ENCODE data around the gene TRAPPC5. TPM values are rescaled to one million over a fixed set of nuclear protein-coding genes. Genes with fewer than 3 reads are reported as not detected.
A peak's percentile ranks its signal among the peaks of the same experiment; 100 is the strongest.

TRAPPC5 gene
- total RNA-seq, 1 donor from 2014 or later, result 72.2 TPM

DNA sequence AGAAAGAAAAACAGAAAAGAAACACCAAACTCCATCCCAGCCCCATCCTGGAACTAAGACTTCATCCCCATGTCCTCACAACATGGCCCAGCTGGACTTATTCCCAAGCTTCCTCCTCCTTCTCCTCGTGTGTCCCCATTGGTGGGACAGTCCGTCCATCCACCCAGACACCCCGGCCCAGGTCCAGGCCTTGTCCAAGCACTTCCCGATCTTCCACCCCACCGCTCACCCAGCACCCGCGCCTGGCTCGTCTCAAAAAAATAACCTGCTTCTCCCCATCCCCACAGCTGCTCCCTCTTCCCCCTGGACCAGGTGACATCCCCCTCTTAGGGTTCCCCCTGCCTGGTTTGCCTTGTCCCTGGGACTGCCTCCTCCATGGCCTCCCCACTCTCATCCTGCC, 22.7 kb downstream of the TRAPPC5 start:
- Mint-ChIP-seq H3K4me3 (no peak overlapping the region), H3K36me3 (ENCODE audit: low read depth) (no peaks in the 10 kb centered on the region), H3K4me1 (ENCODE audit: low read depth) (peaks cover 27% of the 10 kb centered on the region), H3K9me3 (no peaks in the 10 kb centered on the region), H3K27ac (no peak overlapping the region), H3K27me3 (ENCODE audit: insufficient read depth) (peaks cover 33% of the 10 kb centered on the region)
- DNase-seq (ENCODE audit: low spot score), result no peak
- intact Hi-C loops (cut with micrococcal nuclease), result no loop called here

DNA sequence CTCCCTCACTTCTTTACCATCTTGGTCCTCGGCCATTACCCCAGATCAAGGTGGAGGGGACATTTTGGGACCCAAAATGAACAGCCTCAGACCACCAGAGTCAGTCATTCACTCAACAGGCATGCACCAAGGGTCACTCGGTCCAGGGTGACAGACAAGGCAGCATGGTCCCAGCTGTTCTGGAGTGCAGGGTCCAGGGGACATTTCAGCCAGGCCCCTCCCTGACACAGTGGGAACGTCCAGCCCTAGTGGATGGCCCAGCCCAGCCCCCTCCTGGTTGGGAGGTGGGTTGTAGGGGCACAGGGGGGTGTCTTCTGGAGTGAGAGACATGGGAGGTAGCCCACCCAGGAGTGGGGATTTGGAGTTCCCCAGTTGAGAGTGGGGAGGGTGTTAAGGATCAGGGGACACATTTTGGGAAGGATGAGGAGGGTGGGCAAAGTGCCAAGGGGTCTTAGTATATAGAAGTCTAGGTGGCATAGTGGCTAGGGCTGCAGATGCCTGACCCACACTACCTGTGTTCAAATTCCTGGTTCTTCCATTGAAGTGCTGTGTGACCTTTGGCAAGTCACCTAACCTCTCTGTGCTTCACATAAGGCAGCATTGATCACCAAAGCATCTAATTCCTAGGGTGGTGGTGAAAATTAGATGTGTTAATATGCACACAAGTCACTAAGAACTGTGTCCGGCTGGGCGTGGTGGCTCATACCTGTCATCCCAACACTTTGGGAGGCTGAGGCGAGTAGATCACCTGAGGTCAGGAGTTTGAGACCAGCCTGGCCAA, 23.8 kb downstream of the TRAPPC5 start:
- Mint-ChIP-seq H3K36me3 (ENCODE audit: low read depth) (no peaks in the 10 kb centered on the region), H3K4me1 (ENCODE audit: low read depth) (peaks cover 21% of the 10 kb centered on the region), H3K27me3 (ENCODE audit: insufficient read depth) (peaks cover 28% of the 10 kb centered on the region), H3K4me3 (no peak overlapping the region), H3K9me3 (no peaks in the 10 kb centered on the region), H3K27ac (no peak overlapping the region)
- intact Hi-C loops (cut with micrococcal nuclease), result loop anchor here (1.0 kb wide), 1 partner anchor 68 kb away; no protein-coding TSS in a partner anchor
- DNase-seq (ENCODE audit: low spot score), result no peak

GRCh38 chr19:7705387-7706187, 25.0 kb downstream of the TRAPPC5 start:
- Mint-ChIP-seq H3K4me3 (peak overlapping the region; percentile 53), H3K9me3 (no peaks in the 10 kb centered on the region), H3K27ac (peak overlapping the region; percentile 64), H3K27me3 (ENCODE audit: insufficient read depth) (peaks cover 24% of the 10 kb centered on the region), H3K4me1 (ENCODE audit: low read depth) (peaks cover 18% of the 10 kb centered on the region), H3K36me3 (ENCODE audit: low read depth) (no peaks in the 10 kb centered on the region)
- intact Hi-C loops (cut with micrococcal nuclease), result loop anchor here (1.0 kb wide), 1 partner anchor 67 kb away; no protein-coding TSS in a partner anchor
- DNase-seq (ENCODE audit: low spot score), result peak; percentile 53

DNA sequence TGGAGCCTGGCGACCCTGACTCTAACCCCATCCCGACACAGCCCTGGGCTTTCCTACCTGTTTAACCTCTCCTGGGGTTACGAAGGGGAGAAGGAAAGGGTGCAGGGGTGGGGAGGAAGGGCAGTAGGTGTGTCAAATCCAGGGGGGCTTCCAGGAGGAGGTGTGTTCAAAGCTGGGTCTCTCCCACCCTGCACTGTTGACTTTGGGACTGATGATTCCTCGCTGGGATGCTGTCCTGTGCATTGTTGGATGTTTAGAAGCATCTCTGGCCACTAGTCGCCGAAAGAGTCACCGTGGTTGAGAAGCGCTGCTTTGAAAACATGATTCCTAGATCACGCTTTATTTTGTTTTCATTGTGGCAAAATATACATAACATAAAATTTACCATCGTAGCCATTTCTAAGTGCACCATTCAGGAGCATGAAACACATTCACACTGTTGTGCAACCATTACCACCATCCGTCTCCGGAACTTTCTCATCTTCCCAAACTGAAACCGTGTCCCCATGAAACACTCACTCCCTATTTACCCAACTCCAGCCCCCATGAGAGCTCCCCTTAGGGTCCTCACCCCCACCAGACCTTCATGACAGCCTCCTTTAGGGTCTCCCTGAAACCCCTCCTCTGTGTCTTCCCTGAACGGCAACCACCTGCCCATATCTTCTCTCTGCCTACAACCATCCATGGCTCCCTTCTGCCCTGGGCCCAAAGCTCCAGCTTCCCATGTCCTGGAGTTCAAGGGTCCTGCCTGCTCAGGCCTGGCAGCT, 25.7 kb downstream of the TRAPPC5 start:
- no peaks in the 10 kb centered on the region for H3K36me3 Mint-ChIP-seq (ENCODE audit: low read depth)
- peak overlapping the region; percentile 53 for H3K4me3 Mint-ChIP-seq
- no peaks in the 10 kb centered on the region for H3K9me3 Mint-ChIP-seq
- peaks cover 18% of the 10 kb centered on the region for H3K4me1 Mint-ChIP-seq (ENCODE audit: low read depth)
- peaks cover 24% of the 10 kb centered on the region for H3K27me3 Mint-ChIP-seq (ENCODE audit: insufficient read depth)
- no peak for DNase-seq (ENCODE audit: low spot score)
- intact Hi-C loops (cut with micrococcal nuclease), result no loop called here
- H3K27ac Mint-ChIP-seq, result no peak overlapping the region

DNA sequence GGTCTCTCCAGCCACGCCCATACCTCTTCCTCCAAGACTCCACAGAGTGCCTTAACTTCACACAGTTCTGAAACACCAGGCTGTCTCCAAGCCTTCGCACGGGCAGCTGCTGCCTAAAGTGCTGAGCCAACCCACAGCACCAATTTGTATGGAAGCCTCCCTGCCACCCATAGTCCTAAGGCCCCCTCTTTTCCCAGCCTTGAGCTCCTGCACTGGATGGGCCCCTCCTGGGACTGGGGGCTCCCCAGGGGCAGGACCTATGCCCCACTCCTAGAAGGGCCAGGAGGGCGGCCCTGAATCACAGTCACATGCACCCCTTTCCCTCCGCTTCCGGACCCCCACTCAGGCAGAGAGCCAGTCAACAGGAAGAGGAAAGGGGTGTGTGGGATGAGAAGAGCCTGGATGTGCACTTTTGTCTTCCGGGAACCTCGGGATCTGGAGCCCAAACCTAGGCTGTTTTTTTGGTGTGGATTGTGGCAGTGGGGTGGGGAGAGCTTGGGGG, 26.4 kb downstream of the TRAPPC5 start:
- H3K4me3 Mint-ChIP-seq, result peak overlapping the region; percentile 20
- H3K9me3 Mint-ChIP-seq, result no peaks in the 10 kb centered on the region
- H3K27ac Mint-ChIP-seq, result no peak overlapping the region
- intact Hi-C loops (cut with micrococcal nuclease), result no loop called here
- DNase-seq (ENCODE audit: low spot score), result no peak
- no peaks in the 10 kb centered on the region for H3K36me3 Mint-ChIP-seq (ENCODE audit: low read depth)
- H3K27me3 Mint-ChIP-seq (ENCODE audit: insufficient read depth), result peaks cover 24% of the 10 kb centered on the region
- H3K4me1 Mint-ChIP-seq (ENCODE audit: low read depth), result peaks cover 18% of the 10 kb centered on the region

DNA sequence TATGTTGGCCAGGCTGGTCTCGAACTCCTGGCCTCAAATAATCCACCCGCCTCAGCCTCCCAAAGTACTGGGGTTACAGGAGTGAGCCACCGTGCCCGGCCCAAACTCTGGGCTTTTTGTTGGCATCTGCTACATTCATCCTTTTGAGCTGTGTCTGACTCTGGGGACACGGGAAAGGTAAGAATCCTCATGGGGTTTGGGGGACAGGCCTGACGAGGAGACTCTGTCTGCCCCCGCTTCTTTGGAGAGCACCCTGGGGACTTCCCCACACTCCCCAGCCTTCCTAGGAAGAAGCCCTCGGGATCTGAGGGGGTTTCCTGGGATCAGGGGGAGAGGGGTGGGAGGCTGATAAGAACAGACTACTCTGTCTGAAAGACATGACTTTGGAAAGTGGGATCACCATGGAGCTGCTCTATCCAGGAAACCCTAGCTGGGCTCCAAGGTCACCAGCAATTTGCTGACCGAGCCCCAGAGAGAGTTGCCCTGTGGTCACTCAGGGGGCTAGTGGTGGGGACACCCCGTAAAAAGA, 29.4 kb downstream of the TRAPPC5 start:
- Mint-ChIP-seq H3K4me3 (no peak overlapping the region), H3K36me3 (ENCODE audit: low read depth) (no peaks in the 10 kb centered on the region), H3K4me1 (ENCODE audit: low read depth) (peaks cover 18% of the 10 kb centered on the region), H3K9me3 (no peaks in the 10 kb centered on the region), H3K27ac (no peak overlapping the region), H3K27me3 (ENCODE audit: insufficient read depth) (peaks cover 8% of the 10 kb centered on the region)
- DNase-seq (ENCODE audit: low spot score), result no peak
- intact Hi-C loops (cut with micrococcal nuclease), result no loop called here

- Mint-ChIP-seq H3K4me3 (no peak overlapping the region), H3K27ac (no peak overlapping the region), H3K9me3 (no peaks in the 10 kb centered on the region), H3K36me3 (ENCODE audit: low read depth) (no peaks in the 10 kb centered on the region), H3K4me1 (ENCODE audit: low read depth) (peaks cover 15% of the 10 kb centered on the region), H3K27me3 (ENCODE audit: insufficient read depth) (peaks cover 7% of the 10 kb centered on the region)
- DNase-seq (ENCODE audit: low spot score), result no peak
- intact Hi-C loops (cut with micrococcal nuclease), result no loop called here
Observed at GRCh38 chr19:7710616-7711015, 30.0 kb downstream of the TRAPPC5 start.

- Mint-ChIP-seq H3K27ac (no peak overlapping the region), H3K27me3 (ENCODE audit: insufficient read depth) (no peaks in the 10 kb centered on the region), H3K36me3 (ENCODE audit: low read depth) (no peaks in the 10 kb centered on the region), H3K9me3 (peaks cover 6% of the 10 kb centered on the region), H3K4me1 (ENCODE audit: low read depth) (no peaks in the 10 kb centered on the region), H3K4me3 (no peak overlapping the region)
- intact Hi-C loops (cut with micrococcal nuclease), result no loop called here
- no peak for DNase-seq (ENCODE audit: low spot score)
Observed at GRCh38 chr19:7715671-7716070, 35.0 kb downstream of the TRAPPC5 start.

DNA sequence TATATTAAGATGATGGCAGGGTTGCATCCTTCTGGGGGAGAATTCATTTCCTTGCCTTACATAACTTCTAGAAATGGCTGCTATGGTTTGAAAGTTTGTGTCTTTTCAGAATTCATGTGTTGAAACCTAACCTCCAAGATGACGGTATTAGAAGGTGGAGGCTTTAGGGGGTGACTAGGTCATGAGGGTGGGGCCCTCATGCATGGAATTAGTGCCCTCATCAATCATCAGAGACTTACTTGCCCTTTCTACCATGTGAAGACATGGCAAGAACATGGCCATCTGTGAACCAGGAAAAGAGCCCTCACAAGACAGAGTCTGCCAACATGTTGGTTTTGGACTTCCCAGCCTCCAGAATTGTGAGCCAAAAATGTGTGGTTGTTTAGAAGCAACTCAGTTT, 36.1 kb downstream of the TRAPPC5 start:
- no peaks in the 10 kb centered on the region for H3K36me3 Mint-ChIP-seq (ENCODE audit: low read depth)
- intact Hi-C loops (cut with micrococcal nuclease), result no loop called here
- peaks cover 6% of the 10 kb centered on the region for H3K9me3 Mint-ChIP-seq
- no peak overlapping the region for H3K27ac Mint-ChIP-seq
- DNase-seq (ENCODE audit: low spot score), result no peak
- no peaks in the 10 kb centered on the region for H3K4me1 Mint-ChIP-seq (ENCODE audit: low read depth)
- H3K27me3 Mint-ChIP-seq (ENCODE audit: insufficient read depth), result no peaks in the 10 kb centered on the region
- no peak overlapping the region for H3K4me3 Mint-ChIP-seq

- no peak overlapping the region for H3K4me3 Mint-ChIP-seq
Observed at GRCh38 chr19:7718668-7719067, 38.0 kb downstream of the TRAPPC5 start.

DNA sequence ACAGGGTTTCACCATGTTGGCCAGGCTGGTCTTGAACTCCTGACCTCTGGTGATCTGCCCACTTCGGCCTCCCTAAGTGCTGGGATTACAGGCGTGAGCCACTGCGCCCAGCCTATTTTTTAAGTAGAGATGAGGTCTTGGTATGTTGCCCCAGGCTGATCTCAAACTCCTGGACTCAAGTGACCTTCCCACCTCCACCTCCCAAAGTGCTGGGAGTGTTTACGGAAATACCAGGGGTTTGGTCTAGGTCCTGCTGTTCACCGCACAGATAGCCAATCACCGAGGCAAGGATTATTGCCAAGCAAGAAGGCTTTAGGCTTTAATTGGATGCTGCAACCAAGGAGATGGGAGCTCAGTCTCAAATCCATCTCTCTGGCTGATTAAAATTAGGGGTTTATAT, 39.7 kb downstream of the TRAPPC5 start:
- no peaks in the 10 kb centered on the region for H3K4me1 Mint-ChIP-seq (ENCODE audit: low read depth)
- peaks cover 6% of the 10 kb centered on the region for H3K9me3 Mint-ChIP-seq
- H3K4me3 Mint-ChIP-seq, result no peak overlapping the region
- peaks cover 2% of the 10 kb centered on the region for H3K27me3 Mint-ChIP-seq (ENCODE audit: insufficient read depth)
- intact Hi-C loops (cut with micrococcal nuclease), result no loop called here
- no peaks in the 10 kb centered on the region for H3K36me3 Mint-ChIP-seq (ENCODE audit: low read depth)
- no peak for DNase-seq (ENCODE audit: low spot score)
- H3K27ac Mint-ChIP-seq, result no peak overlapping the region

More at GRCh38 chr19:7718668-7719067, 38.0 kb downstream of the TRAPPC5 start:
- no peak overlapping the region for H3K27ac Mint-ChIP-seq
- H3K4me1 Mint-ChIP-seq (ENCODE audit: low read depth), result no peaks in the 10 kb centered on the region
- no peaks in the 10 kb centered on the region for H3K36me3 Mint-ChIP-seq (ENCODE audit: low read depth)
- DNase-seq (ENCODE audit: low spot score), result no peak
- intact Hi-C loops (cut with micrococcal nuclease), result no loop called here
- no peaks in the 10 kb centered on the region for H3K27me3 Mint-ChIP-seq (ENCODE audit: insufficient read depth)
- peaks cover 6% of the 10 kb centered on the region for H3K9me3 Mint-ChIP-seq

DNA sequence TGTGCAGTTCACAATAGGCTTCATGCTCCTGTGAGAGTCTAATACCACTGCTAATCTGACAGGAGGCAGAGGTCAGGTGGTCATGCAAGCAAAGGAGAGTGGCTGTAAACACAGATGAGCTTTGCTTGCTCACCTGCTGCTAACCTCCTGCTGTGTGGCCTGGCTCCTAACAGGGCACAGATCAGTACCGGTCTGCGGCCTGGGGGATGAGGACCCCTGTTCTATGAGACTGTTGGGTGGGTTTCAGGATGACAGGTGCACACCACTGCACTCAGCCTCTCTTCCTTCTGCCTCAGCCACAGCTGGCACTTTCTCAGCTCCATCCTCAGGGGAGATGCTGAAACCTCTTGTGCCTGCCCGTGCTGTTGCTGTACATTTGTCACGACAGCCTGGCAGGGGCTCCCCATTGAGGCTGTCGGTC, 41.6 kb downstream of the TRAPPC5 start:
- intact Hi-C loops (cut with micrococcal nuclease), result no loop called here
- H3K9me3 Mint-ChIP-seq, result no peaks in the 10 kb centered on the region

More for the DNA sequence above, 41.6 kb downstream of the TRAPPC5 start:
- DNase-seq (ENCODE audit: low spot score), result no peak
- no peaks in the 10 kb centered on the region for H3K4me1 Mint-ChIP-seq (ENCODE audit: low read depth)
- peaks cover 6% of the 10 kb centered on the region for H3K27me3 Mint-ChIP-seq (ENCODE audit: insufficient read depth)
- H3K36me3 Mint-ChIP-seq (ENCODE audit: low read depth), result no peaks in the 10 kb centered on the region
- H3K27ac Mint-ChIP-seq, result no peak overlapping the region
- no peak overlapping the region for H3K4me3 Mint-ChIP-seq
